ENCODE data around the gene EXOSC10.

The EXOSC10 gene

DNA sequence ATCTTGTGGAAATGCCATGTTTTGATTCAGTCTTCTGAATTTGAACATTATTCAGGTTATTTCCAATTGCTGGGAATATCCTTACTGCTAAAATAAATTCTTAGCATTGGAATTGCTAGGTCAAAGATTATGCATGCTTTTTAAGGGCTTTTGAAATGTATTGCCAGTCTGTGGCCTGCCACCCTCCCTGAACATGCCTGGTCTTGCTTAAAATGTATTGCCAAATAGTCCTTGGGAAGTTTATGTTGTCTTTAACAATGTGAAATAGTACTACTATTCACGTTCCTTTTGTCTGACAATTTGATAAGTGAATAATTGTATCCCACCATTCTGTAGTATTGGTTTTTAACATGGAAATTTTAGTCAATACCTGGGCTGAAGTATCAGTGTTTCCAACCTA, 73.6 kb downstream of the EXOSC10 start:
- Histone ChIP-seq H3K27ac (ENCODE audit: extremely low read depth, low read depth, low read length) (no peak overlapping the region), H3K4me3 (ENCODE audit: low read depth, low read length) (no peak overlapping the region), H3K4me1 (ENCODE audit: control insufficient read depth, insufficient read depth, low read length) (no peaks in the 10 kb centered on the region), H3K36me3 (ENCODE audit: control insufficient read depth in 2 of 2, insufficient read depth in 1 of 2, low read length in 2 of 2) (peaks cover 24 to 86% of the 10 kb centered on the region in 2 experiments), H3K9me3 (ENCODE audit: control insufficient read depth, insufficient read depth, low read depth, low read length) (no peaks in the 10 kb centered on the region)
- ChIA-PET CTCF (no interaction called here), POLR2A (no interaction called here)
- TF ChIP-seq ZBTB20 (tag by site-specific recombination; IDR thresholded peaks at IDR 0.05) = peak; percentile 51; the same call in 1 of the 2 replicates
- TF ChIP-seq YY1 (tag by site-specific recombination; IDR thresholded peaks at IDR 0.05) = no peak

DNA sequence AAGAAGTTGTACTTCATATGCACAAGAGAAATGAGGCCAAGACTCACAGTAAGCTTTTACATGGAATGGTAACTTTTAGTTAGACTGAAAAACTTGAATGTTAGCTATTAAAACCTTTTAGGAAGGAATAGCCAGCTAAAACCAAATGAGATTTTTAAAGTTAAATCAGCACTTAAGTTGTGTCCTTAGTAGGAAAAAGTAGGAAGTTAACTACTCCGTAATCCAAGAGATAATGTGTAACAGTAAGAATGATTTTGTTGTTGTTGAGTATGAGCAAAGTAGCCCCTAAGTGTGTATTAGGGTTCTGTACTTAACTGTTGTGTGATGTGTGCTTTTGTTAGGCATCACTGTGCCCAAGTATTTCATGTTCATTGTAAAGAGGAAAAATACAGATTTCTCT, 74.1 kb downstream of the EXOSC10 start:
- H3K27ac ChIP-seq (ENCODE audit: extremely low read depth, low read depth, low read length) = no peak overlapping the region
- TF ChIP-seq ZNF791 (tag by site-specific recombination; IDR thresholded peaks at IDR 0.05) = no peak
- H3K4me1 ChIP-seq (ENCODE audit: control insufficient read depth, insufficient read depth, low read length) = no peaks in the 10 kb centered on the region
- H3K4me3 ChIP-seq (ENCODE audit: low read depth, low read length) = no peak overlapping the region
- H3K36me3 ChIP-seq (ENCODE audit: control insufficient read depth in 2 of 2, insufficient read depth in 1 of 2, low read length in 2 of 2) = peaks cover 29 to 87% of the 10 kb centered on the region in 2 experiments
- H3K9me3 ChIP-seq (ENCODE audit: control insufficient read depth, insufficient read depth, low read depth, low read length) = no peaks in the 10 kb centered on the region
- ChIA-PET CTCF (no interaction called here), POLR2A (interaction anchor here (1.3 kb wide), 1 partner anchor 13 kb away, joined by 5 read pairs; the partner anchor contains the start of gene TARDBP)

DNA sequence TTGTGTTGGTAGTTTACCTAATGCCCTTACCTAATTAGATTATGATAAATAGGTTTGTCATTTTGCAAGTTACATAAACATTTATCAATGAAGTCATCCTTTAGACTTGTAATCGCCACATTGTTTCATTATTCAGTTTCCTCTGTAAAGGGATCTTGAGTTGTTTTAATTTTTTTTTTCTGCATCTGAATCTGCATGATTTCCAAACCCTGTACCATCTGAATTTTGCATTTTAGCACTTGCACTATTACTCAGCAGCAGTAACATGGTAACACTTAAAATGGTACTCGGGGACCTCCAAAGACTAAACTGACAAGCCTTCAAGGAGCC, 74.8 kb downstream of the EXOSC10 start:
- no peaks in the 10 kb centered on the region for H3K9me3 ChIP-seq (ENCODE audit: control insufficient read depth, insufficient read depth, low read depth, low read length)
- POLR2A ChIA-PET = interaction anchor here (1.3 kb wide), 1 partner anchor 12 kb away, joined by 5 read pairs; the partner anchor contains the start of gene TARDBP
- H3K4me1 ChIP-seq (ENCODE audit: control insufficient read depth, insufficient read depth, low read length) = no peaks in the 10 kb centered on the region
- CTCF ChIA-PET = interaction anchor here (1.2 kb wide), 1 partner anchor 13 kb away, joined by 7 read pairs; no protein-coding TSS in a partner anchor
- H3K4me3 ChIP-seq (ENCODE audit: low read depth, low read length) = no peak overlapping the region
- no peak overlapping the region for H3K27ac ChIP-seq (ENCODE audit: extremely low read depth, low read depth, low read length)
- TF ChIP-seq, protein P1, sequence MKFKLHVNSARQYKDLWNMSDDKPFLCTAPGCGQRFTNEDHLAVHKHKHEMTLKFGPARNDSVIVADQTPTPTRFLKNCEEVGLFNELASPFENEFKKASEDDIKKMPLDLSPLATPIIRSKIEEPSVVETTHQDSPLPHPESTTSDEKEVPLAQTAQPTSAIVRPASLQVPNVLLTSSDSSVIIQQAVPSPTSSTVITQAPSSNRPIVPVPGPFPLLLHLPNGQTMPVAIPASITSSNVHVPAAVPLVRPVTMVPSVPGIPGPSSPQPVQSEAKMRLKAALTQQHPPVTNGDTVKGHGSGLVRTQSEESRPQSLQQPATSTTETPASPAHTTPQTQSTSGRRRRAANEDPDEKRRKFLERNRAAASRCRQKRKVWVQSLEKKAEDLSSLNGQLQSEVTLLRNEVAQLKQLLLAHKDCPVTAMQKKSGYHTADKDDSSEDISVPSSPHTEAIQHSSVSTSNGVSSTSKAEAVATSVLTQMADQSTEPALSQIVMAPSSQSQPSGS (tag by site-specific recombination; IDR thresholded peaks at IDR 0.05; ENCODE audit: low read depth) = peak; percentile 65; the same call in 1 of the 2 replicates
- TF ChIP-seq ZNF629 (tag by site-specific recombination; IDR thresholded peaks at IDR 0.05) = 0 out of 2 replicates have a peak, but pooled peaks have one; percentile 25
- TF ChIP-seq, protein P2, sequence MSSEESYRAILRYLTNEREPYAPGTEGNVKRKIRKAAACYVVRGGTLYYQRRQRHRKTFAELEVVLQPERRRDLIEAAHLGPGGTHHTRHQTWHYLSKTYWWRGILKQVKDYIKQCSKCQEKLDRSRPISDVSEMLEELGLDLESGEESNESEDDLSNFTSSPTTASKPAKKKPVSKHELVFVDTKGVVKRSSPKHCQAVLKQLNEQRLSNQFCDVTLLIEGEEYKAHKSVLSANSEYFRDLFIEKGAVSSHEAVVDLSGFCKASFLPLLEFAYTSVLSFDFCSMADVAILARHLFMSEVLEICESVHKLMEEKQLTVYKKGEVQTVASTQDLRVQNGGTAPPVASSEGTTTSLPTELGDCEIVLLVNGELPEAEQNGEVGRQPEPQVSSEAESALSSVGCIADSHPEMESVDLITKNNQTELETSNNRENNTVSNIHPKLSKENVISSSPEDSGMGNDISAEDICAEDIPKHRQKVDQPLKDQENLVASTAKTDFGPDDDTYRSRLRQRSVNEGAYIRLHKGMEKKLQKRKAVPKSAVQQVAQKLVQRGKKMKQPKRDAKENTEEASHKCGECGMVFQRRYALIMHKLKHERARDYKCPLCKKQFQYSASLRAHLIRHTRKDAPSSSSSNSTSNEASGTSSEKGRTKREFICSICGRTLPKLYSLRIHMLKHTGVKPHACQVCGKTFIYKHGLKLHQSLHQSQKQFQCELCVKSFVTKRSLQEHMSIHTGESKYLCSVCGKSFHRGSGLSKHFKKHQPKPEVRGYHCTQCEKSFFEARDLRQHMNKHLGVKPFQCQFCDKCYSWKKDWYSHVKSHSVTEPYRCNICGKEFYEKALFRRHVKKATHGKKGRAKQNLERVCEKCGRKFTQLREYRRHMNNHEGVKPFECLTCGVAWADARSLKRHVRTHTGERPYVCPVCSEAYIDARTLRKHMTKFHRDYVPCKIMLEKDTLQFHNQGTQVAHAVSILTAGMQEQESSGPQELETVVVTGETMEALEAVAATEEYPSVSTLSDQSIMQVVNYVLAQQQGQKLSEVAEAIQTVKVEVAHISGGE (tag by site-specific recombination; conservative IDR thresholded peaks at IDR 0.05; ENCODE audit: low read depth) = no peak
- H3K36me3 ChIP-seq (ENCODE audit: control insufficient read depth in 2 of 2, insufficient read depth in 1 of 2, low read length in 2 of 2) = peaks cover 36 to 87% of the 10 kb centered on the region in 2 experiments

DNA sequence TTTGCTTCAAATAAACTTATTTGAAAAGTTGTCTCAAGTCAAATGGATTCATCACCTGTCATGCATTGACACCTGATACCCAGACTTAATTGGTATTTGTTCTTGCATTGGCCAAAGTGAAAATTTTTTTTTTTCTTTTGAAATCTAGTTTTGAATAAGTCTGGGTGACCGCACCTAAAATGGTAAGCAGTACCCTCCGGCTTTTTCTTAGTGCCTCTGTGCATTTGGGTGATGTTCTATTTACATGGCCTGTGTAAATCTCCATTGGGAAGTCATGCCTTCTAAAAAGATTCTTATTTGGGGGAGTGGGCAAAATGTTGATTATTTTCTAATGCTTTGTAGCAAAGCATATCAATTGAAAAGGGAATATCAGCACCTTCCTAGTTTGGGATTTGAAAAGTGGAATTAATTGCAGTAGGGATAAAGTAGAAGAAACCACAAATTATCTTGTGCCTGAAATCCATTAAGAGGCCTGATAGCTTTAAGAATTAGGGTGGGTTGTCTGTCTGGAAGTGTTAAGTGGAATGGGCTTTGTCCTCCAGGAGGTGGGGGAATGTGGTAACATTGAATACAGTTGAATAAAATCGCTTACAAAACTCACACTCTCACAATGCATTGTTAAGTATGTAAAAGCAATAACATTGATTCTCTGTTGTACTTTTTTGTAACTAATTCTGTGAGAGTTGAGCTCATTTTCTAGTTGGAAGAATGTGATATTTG, 75.4 kb downstream of the EXOSC10 start:
- no peak overlapping the region for H3K4me3 ChIP-seq (ENCODE audit: low read depth, low read length)
- no peaks in the 10 kb centered on the region for H3K9me3 ChIP-seq (ENCODE audit: control insufficient read depth, insufficient read depth, low read depth, low read length)
- TF ChIP-seq ZNF248 (tag by site-specific recombination; IDR thresholded peaks at IDR 0.05) (no peak), ZNF555 (tag by site-specific recombination; conservative IDR thresholded peaks at IDR 0.05) (no peak)
- TF ChIP-seq, protein P3, sequence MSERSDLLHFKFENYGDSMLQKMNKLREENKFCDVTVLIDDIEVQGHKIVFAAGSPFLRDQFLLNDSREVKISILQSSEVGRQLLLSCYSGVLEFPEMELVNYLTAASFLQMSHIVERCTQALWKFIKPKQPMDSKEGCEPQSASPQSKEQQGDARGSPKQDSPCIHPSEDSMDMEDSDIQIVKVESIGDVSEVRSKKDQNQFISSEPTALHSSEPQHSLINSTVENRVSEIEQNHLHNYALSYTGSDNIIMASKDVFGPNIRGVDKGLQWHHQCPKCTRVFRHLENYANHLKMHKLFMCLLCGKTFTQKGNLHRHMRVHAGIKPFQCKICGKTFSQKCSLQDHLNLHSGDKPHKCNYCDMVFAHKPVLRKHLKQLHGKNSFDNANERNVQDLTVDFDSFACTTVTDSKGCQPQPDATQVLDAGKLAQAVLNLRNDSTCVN (tag by site-specific recombination; optimal IDR thresholded peaks at IDR 0.05) = no peak
- TF ChIP-seq, protein P4, sequence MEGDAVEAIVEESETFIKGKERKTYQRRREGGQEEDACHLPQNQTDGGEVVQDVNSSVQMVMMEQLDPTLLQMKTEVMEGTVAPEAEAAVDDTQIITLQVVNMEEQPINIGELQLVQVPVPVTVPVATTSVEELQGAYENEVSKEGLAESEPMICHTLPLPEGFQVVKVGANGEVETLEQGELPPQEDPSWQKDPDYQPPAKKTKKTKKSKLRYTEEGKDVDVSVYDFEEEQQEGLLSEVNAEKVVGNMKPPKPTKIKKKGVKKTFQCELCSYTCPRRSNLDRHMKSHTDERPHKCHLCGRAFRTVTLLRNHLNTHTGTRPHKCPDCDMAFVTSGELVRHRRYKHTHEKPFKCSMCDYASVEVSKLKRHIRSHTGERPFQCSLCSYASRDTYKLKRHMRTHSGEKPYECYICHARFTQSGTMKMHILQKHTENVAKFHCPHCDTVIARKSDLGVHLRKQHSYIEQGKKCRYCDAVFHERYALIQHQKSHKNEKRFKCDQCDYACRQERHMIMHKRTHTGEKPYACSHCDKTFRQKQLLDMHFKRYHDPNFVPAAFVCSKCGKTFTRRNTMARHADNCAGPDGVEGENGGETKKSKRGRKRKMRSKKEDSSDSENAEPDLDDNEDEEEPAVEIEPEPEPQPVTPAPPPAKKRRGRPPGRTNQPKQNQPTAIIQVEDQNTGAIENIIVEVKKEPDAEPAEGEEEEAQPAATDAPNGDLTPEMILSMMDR (tag by site-specific recombination; IDR thresholded peaks at IDR 0.05) = no peak
- ChIA-PET CTCF (interaction anchor here (1.2 kb wide), 1 partner anchor 13 kb away, joined by 7 read pairs; no protein-coding TSS in a partner anchor), POLR2A (interaction anchor here (1.3 kb wide), 1 partner anchor 12 kb away, joined by 5 read pairs; the partner anchor contains the start of gene TARDBP)
- H3K4me1 ChIP-seq (ENCODE audit: control insufficient read depth, insufficient read depth, low read length) = no peaks in the 10 kb centered on the region
- H3K36me3 ChIP-seq (ENCODE audit: control insufficient read depth in 2 of 2, insufficient read depth in 1 of 2, low read length in 2 of 2) = peaks cover 42 to 89% of the 10 kb centered on the region in 2 experiments
- H3K27ac ChIP-seq (ENCODE audit: extremely low read depth, low read depth, low read length) = no peak overlapping the region

Data from HEK293 (cell line).